D341Med (cell line): Measurements from ENCODE around the gene PFKFB2.

ENCODE experiments used
- DNase-seq: peaks from one replicate; pipeline ENCODE4 v3.0.0; 2012; ENCODE audit warnings: low spot score

The PFKFB2 gene

GRCh38 chr1:207067185-207067584 is 14.1 kb downstream of the PFKFB2 start:
- DNase-seq: no peak

- no peak for DNase-seq
These were observed 14.6 kb downstream of the PFKFB2 start for GRCh38 chr1:207067665-207068064.

GRCh38 chr1:207069061-207069460 is 16.0 kb downstream of the PFKFB2 start:
- no peak for DNase-seq

DNA sequence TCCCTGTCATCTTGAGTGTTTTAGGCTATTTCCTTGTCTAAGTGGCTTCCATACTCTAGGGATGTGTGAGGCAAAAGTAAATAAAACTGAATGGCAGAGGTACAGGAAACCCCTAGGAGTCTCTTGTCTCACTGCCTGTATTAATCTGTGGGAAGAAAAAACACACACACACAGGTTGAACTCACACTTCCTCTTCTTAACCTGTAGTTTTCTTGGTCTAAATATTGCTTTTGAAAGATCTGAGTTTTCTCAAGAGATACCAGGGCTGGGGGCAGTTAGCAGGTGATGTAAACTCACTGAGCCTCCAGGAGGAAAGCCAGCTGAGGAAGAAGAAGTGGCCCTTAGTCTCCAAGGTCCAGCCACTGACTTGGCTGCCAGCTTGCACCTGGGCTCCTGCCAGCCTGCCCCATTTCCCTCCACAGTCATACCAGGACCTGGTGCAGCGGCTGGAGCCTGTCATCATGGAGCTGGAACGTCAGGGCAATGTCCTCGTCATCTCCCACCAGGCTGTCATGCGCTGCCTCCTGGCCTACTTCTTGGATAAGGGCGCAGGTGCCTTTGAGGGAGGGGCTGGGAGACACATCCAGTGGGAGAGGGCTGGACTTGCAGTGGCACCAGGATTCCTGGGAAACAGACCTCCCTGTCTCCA is 16.9 kb downstream of the PFKFB2 start:
- no peak for DNase-seq

GRCh38 chr1:207070811-207071210 is 17.7 kb downstream of the PFKFB2 start:
- DNase-seq: no peak

DNA sequence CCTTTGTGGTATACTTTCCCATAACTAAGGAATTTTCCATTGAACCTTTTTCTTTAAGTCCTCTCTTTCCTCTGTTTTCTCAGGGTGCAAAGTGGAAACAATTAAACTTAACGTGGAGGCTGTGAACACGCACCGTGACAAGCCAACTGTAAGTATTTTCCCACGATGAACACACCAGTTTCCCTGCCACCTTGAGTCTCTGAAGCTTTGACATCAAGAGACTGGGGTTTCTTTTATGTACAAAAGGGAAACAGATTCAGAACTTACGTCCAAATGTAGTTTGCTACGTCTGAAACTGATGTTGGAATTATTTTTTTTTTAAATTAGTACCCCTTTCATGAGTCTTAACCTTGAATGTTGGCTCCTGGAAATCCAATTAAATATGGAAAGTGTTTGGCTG is 18.4 kb downstream of the PFKFB2 start:
- DNase-seq: no peak

GRCh38 chr1:207072233-207072632 is 19.2 kb downstream of the PFKFB2 start:
- no peak for DNase-seq

DNA sequence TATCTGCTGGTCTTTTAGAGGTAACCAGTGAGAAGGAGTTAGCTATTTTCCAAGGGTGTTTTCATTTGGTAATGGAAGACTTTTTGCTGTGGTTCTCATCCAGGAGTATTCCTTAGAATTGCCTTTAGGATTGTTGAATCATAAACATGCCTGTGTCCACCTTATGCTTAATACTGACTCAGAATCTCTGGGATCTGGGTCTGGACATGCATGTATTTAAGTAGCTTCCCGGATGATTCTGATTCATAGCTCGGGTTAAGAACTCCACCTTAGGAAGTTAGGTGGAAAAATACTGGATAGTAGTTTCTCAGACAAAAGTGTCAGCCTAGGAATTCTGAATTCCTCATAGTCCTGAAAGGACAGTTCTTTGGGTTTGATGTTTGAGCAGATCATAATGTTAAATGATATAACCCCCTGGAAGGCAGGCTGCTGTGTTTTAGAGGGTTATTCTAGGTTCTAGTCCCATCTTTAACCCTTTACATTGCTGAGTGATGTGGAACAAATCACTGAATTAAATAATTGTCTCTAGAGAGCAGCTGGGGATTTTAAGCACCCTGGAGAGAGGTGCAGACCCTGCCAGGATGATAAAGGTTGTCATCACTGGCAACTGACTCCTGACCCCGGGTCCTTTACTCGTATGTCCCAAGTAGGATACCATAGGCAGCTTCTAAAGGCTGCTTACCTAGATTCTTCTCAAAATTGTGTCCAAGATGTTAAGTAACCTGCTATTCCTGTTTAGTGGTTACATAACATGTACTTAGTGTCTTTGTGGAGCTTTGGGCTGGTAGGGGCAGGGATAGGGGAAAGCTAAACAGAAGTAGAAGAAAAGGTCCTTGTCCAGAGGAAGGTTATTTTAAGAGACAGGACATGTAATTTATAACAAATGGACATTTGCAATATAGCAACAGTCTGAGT is 21.1 kb downstream of the PFKFB2 start:
- no peak for DNase-seq

- no peak for DNase-seq
These were observed 23.3 kb downstream of the PFKFB2 start for GRCh38 chr1:207076181-207076955.

DNA sequence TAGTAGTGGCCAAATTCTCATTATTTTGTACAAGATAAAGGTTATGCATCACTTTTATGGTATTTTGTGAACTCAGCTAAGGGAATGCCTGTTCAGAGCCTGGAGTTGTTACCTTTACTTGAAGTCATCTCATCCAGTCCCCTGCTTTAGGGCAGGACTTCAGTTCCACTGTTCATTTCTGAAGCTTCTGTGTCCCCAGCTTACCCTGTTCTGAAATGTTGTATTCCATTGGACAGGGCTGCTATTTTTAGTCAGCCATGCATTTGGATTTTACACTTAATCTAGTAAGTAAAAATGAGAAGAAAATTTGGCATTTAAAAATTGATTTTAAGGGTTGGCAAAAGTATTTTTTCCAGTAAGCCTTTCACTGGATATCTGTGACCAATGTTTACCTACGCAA is 23.9 kb downstream of the PFKFB2 start:
- no peak for DNase-seq

DNA sequence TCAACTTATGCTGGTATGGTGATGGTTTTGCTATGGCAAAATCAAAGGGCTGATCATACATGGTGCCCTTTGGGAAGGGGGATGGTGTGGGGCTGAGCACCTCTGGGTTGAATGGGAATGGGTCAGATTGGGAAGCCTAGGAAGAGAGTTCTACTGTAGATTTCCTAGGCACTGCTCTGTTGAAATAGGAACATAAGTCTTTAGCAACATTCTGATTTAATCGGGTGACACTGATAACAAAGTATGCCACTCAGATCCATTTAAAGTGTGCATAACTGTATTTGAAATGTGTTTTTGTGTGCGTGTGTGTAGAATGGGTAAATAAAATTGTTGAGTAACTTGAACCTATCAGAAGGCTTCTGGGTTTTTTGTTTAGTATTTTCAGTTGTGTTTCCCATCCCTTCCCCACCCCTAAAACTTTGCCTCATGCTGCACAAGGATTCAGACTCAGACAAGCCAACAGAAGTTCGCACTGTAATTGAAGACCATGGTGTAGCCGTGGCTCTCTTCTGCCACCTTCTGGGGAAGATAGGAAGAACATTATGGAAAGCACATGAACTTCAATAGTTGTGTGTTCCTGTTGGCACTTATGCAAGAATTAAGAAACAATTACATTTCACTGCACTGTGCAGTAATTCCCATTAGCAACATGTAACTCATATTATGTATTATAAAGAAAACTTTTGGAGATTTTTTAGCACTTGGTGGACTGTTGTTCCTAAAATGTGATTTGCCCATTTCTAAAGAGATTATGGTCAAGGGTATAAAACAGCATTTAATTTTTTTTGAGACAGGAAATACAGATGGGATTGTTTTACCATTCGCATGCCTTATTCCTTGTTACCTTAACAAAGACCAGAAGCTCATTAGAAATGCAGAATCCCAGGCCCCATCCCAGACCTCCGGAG is 24.6 kb downstream of the PFKFB2 start:
- DNase-seq: peak; percentile 75

- no peak for DNase-seq
These were observed 25.6 kb downstream of the PFKFB2 start for GRCh38 chr1:207078578-207079132.

- no peak for DNase-seq
These were observed 26.7 kb downstream of the PFKFB2 start for GRCh38 chr1:207079706-207080241.

DNA sequence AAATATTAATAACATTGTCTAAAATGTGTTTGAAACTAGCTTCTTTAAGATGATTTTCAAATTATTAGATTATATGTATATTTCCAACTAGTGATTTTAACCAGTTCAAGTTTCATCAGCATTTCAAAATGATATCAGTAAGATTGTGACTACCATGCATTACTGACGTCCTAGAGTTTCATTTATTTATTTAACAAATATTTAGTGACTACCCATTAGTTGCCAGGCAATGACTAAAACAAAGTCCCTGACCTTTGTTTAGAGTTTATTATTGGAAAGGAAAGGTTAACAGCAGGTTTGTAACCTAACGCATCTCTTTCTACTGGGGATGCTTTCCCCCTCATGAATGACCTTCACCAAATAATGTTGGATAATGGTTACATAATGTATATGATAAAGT is 28.0 kb downstream of the PFKFB2 start:
- DNase-seq: no peak

DNA sequence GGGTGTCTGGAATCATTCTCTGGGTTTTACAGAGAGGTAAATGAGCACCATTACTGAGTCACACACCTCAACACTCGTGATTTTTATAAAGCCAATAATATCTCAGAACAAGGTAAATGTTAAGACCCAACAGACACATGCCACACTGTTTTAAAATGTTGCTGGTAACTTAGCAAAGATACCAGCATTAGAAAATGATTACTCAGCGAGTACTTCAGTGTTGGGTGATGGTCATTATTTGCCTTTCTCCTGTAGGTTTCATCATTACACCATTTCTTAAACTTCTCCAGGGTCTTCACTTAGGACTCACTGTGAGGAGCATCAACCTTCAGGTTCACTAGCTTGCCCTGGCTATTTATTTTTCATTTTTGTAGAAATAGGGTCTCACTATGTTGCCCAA is 28.7 kb downstream of the PFKFB2 start:
- no peak for DNase-seq

GRCh38 chr1:207084232-207084631 is 31.2 kb downstream of the PFKFB2 start:
- DNase-seq: no peak

DNA sequence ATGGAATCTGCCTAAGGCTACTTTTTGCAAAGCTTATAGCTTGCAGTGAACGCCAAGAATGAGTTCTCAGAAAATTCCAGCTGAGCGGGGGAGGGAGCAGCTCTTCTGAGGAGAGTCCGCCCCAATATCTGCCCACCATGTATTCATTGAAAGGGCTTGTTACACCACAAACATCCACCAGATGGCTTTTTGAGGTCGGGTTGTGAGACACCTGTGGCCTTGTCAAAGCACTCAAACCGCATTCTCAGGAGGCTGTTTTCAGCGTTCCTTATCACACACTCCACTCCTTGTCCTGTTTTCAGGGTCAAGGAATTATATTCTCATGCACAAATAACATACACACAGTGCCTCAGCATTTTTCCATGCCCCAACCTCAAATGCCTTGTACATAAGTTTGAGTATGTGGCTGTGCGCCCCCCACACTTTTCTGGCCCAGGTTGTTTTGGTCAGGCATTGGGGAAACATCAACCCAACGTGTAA is 31.7 kb downstream of the PFKFB2 start:
- DNase-seq: peak; percentile 74

DNA sequence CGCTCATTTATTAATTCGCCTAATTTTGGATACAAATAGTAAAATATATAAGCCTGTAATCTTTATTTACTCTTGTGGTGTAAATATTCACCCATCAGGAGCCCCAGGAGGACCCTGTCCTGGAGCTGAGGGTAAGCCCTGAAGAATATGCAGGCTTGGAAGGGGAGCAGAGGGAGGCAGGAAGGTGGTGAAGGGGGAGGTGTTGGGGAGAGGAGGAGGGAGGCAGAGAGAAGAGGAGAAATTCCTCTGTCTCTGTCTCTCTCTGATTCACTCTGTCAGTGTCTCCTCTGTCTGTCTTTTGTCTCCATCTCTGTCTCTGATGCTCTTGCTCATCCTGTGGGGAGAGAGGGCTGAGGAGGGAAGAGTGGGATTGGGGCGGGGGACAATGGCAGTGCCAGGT is 32.8 kb downstream of the PFKFB2 start:
- DNase-seq: no peak

GRCh38 chr1:207088161-207088560 is 35.1 kb downstream of the PFKFB2 start:
- no peak for DNase-seq

- no peak for DNase-seq
These were observed 35.9 kb downstream of the PFKFB2 start, which contains the start of gene C4BPB for GRCh38 chr1:207088701-207089626. Gene C4BPB (plus strand): TSS chr1:207088860. CDS start chr1:207089532, 672 bp downstream.
